ENCODE measurements around the gene CAPSL.

GRCh38 chr5:35900972-35901695, 37.3 kb downstream of the CAPSL start:
- TF ChIP-seq CTCF (IDR thresholded peaks at IDR 0.05) (no peak), POLR2A (IDR thresholded peaks at IDR 0.05) (no peak)
